ENCODE results near the gene SNX12. TPM values are rescaled to one million over a fixed set of nuclear protein-coding genes. Genes with fewer than 3 reads are reported as not detected.

Gene SNX12
- total RNA-seq, 2 donors from 2014 or later: 33.9 to 62.1 TPM

DNA sequence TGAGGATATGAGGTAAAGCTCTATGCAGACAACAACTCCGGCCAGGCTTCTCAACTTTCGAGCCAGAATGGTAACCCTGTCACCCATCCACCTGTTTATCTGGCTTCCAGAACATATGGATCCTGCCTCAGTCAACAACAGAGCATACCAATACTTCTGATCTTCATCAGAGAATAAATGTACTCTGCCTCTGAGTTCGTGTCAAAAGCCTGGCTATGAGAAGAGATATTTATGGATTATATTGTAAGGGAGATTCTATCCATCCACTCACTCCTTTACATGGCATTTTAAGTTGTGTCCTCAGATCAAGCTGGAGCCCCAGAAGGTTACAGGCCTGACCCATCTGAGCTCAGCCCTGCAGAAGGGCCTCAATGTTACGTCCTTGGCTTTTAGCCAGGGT lies 17.8 kb upstream of the SNX12 start:
- no peaks in the 10 kb centered on the region for H3K36me3 ChIP-seq
- H3K4me3 ChIP-seq: no peak overlapping the region
- H3K27ac ChIP-seq: no peak overlapping the region
- TF ChIP-seq, protein P1, sequence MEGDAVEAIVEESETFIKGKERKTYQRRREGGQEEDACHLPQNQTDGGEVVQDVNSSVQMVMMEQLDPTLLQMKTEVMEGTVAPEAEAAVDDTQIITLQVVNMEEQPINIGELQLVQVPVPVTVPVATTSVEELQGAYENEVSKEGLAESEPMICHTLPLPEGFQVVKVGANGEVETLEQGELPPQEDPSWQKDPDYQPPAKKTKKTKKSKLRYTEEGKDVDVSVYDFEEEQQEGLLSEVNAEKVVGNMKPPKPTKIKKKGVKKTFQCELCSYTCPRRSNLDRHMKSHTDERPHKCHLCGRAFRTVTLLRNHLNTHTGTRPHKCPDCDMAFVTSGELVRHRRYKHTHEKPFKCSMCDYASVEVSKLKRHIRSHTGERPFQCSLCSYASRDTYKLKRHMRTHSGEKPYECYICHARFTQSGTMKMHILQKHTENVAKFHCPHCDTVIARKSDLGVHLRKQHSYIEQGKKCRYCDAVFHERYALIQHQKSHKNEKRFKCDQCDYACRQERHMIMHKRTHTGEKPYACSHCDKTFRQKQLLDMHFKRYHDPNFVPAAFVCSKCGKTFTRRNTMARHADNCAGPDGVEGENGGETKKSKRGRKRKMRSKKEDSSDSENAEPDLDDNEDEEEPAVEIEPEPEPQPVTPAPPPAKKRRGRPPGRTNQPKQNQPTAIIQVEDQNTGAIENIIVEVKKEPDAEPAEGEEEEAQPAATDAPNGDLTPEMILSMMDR (IDR thresholded peaks at IDR 0.05): no peak
- DNase-seq (ENCODE audit: low spot score): no peak
- no peaks in the 10 kb centered on the region for H3K4me1 ChIP-seq (ENCODE audit: control insufficient read depth in 1 of 2, low read depth in 2 of 2)
- H3K27me3 ChIP-seq (replicated peaks; ENCODE audit: insufficient read depth): no peaks in the 10 kb centered on the region
- no peak for ATAC-seq (ENCODE audit: insufficient number of reproducible peaks, low FRiP score, low read depth)
- H3K9me3 ChIP-seq: no peaks in the 10 kb centered on the region

DNA sequence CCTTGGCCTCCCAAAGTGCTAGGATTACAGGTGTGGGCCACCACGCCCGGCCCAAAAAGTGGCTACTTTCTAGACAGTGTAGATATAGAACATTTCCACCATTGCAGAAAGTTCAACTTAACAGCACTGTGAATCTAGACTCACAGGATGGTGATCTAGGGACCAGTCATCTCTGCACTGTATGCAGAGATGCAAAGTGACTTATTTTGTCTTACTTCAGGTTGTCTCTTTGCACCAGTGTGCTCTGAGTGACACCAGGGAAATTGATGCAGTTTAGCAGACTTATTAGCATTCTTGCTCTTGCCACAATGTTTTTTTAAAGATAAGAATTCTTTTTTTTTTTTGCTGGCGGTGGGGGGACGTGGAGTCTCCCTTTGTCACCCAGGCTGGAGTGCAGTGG lies 14.7 kb upstream of the SNX12 start:
- H3K36me3 ChIP-seq: no peaks in the 10 kb centered on the region
- DNase-seq (ENCODE audit: low spot score) (no peak), ATAC-seq (ENCODE audit: insufficient number of reproducible peaks, low FRiP score, low read depth) (no peak)
- TF ChIP-seq, protein P1 (IDR thresholded peaks at IDR 0.05): no peak
- no peak overlapping the region for H3K4me3 ChIP-seq
- H3K27me3 ChIP-seq (replicated peaks; ENCODE audit: insufficient read depth): no peaks in the 10 kb centered on the region
- H3K9me3 ChIP-seq: no peaks in the 10 kb centered on the region
- no peak overlapping the region for H3K27ac ChIP-seq
- no peaks in the 10 kb centered on the region for H3K4me1 ChIP-seq (ENCODE audit: control insufficient read depth in 1 of 2, low read depth in 2 of 2)

DNA sequence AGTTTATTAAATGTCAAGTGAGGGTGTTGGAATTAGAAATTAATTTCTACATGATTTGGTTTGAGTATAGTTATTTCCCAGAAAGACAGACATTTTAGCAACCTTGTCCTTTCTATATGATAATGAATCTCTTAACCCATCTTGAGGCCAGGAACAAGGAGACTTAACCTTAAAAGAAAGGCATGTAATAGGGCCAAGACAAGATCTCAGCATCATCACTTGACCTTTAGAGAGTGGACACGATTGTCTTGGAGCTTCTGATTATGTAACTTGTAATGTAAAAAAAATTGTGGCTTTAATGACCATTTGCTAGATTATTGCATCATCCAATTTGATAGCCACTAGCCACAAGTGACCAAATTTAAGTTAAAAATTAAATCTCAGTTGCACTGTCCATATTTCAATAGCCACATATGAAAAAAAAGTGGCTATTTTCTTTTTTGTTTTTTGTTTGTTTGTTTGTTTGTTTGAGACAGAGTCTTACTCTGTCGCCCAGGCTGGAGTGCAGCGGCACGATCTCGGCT lies 14.1 kb upstream of the SNX12 start:
- H3K36me3 ChIP-seq: no peaks in the 10 kb centered on the region

DNA sequence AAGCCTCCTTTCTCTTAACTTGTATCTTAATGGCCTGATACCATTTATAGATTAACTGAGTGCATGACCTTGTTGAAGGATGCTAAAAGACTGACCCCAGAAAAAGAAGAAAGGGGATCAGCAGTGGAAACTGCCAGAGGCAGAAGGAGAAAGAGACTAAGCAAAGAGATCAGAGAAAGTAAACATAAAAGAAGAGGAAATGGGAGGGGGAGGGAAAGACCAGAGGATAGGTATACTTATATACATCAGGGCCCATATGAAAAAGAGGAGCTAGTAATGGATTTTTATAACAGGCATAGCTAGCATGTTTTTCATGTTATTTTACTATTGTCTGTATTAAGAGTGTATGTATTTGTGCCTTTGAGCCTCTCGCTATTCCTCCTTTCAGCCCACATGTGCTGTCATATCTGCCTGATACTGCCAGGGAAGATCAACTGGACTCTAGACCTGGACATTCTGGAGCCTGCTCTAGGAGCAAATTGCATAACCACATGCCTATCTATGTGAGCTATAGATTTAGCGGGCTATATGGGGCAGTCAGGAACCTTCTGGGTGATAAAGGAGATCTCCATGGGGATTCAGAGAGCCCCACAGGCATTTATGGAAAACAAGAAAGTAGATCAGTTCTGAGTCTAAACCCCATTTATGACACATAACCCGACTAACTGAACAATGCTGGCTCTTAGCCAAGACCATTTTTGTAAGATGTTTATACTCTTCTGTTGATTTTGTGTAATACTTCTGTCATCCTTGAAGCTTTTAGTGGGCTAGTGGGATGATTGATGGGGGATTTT lies 13.4 kb upstream of the SNX12 start:
- H3K27ac ChIP-seq: no peak overlapping the region
- no peaks in the 10 kb centered on the region for H3K36me3 ChIP-seq
- no peak overlapping the region for H3K4me3 ChIP-seq
- H3K4me1 ChIP-seq (ENCODE audit: control insufficient read depth in 1 of 2, low read depth in 2 of 2): no peaks in the 10 kb centered on the region
- ATAC-seq (ENCODE audit: insufficient number of reproducible peaks, low FRiP score, low read depth): no peak
- DNase-seq (ENCODE audit: low spot score): no peak
- TF ChIP-seq, protein P1 (IDR thresholded peaks at IDR 0.05): no peak
- no peaks in the 10 kb centered on the region for H3K9me3 ChIP-seq
- no peaks in the 10 kb centered on the region for H3K27me3 ChIP-seq (replicated peaks; ENCODE audit: insufficient read depth)

More for the DNA sequence above, 14.1 kb upstream of the SNX12 start:
- TF ChIP-seq, protein P1 (IDR thresholded peaks at IDR 0.05): no peak
- Histone ChIP-seq H3K9me3 (no peaks in the 10 kb centered on the region), H3K27me3 (replicated peaks; ENCODE audit: insufficient read depth) (no peaks in the 10 kb centered on the region), H3K4me3 (no peak overlapping the region), H3K4me1 (ENCODE audit: control insufficient read depth in 1 of 2, low read depth in 2 of 2) (no peaks in the 10 kb centered on the region), H3K27ac (no peak overlapping the region)
- ATAC-seq (ENCODE audit: insufficient number of reproducible peaks, low FRiP score, low read depth) (no peak), DNase-seq (ENCODE audit: low spot score) (no peak)

DNA sequence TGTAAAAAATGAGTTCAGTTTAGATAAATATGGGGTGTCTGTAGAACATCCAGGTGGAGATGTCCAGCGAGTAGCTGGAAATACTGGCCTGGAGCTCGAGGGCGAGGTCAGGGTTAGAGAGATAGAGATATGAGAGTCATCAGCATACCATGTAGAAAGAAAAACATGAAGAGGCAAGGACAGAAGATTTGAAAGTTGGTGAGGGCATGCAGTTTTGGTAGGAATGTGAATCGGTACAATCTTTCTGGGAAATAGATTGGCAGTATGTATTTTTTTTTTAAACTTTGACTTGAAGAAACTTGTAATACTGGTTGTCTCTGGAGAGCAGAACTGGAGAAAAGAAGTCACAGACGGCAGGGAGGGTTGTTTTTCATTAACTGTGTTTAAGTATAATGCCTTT lies 2.4 kb upstream of the SNX12 start:
- TF ChIP-seq, protein P1 (IDR thresholded peaks at IDR 0.05): no peak
- Histone ChIP-seq H3K36me3 (no peaks in the 10 kb centered on the region), H3K9me3 (no peaks in the 10 kb centered on the region), H3K27me3 (replicated peaks; ENCODE audit: insufficient read depth) (no peaks in the 10 kb centered on the region), H3K4me1 (ENCODE audit: control insufficient read depth in 1 of 2, low read depth in 2 of 2) (peaks cover 0 to 9% of the 10 kb centered on the region in 2 donors), H3K4me3 (no peak overlapping the region), H3K27ac (no peak overlapping the region)
- no peak for ATAC-seq (ENCODE audit: insufficient number of reproducible peaks, low FRiP score, low read depth)
- no peak for DNase-seq (ENCODE audit: low spot score)
